ENCODE data around the gene TAC3.
"Not testable (repeated sequence)": the region's sequence is repeated elsewhere in the genome, so short reads cannot be mapped to it uniquely, and the experiment has no call there.

The TAC3 gene

GRCh38 chr12:57016348-57016747, at the start of gene TAC3:
TAC3 (minus strand) TSS chr12:57016529; CDS start chr12:57015797, 732 bp downstream.
- no peak within 1 kb of the TSS for H3K4me3 Mint-ChIP-seq
- H3K4me1 Mint-ChIP-seq = peaks cover 7% of the 10 kb centered on the region
- peaks cover 45% of the 10 kb centered on the region for H3K27me3 Mint-ChIP-seq
- no peak within 1 kb of the TSS for H3K27ac Mint-ChIP-seq (ENCODE audit: low read depth)
- ATAC-seq (replicated peaks; ENCODE audit: extremely low read depth, poor library complexity, severe bottlenecking) (no peak), DNase-seq (ENCODE audit: low spot score in 2 of 2) (no peak)
- no peaks in the 10 kb centered on the region for H3K9me3 Mint-ChIP-seq
- peaks cover 1% of the 10 kb centered on the region for H3K36me3 Mint-ChIP-seq (ENCODE audit: insufficient read depth)

GRCh38 chr12:57063991-57064685, 47.8 kb upstream of the TAC3 start:
- peaks cover 4% of the 10 kb centered on the region for H3K36me3 Mint-ChIP-seq (ENCODE audit: insufficient read depth)
- peak overlapping the region; percentile 68 for H3K4me3 Mint-ChIP-seq
- peak; percentile 100 for ATAC-seq (replicated peaks; ENCODE audit: extremely low read depth, poor library complexity, severe bottlenecking)
- DNase-seq (ENCODE audit: low spot score in 2 of 2) = peak in 1 of 2 donors; percentile 53
- no peaks in the 10 kb centered on the region for H3K9me3 Mint-ChIP-seq
- peak overlapping the region; percentile 98 for H3K27ac Mint-ChIP-seq (ENCODE audit: low read depth)
- H3K27me3 Mint-ChIP-seq = no peaks in the 10 kb centered on the region
- peaks cover 11% of the 10 kb centered on the region for H3K4me1 Mint-ChIP-seq

- no peak overlapping the region for H3K4me3 Mint-ChIP-seq
- no peaks in the 10 kb centered on the region for H3K4me1 Mint-ChIP-seq
- DNase-seq (ENCODE audit: low spot score in 2 of 2) = no peak
- no peak for ATAC-seq (replicated peaks; ENCODE audit: extremely low read depth, poor library complexity, severe bottlenecking)
- H3K9me3 Mint-ChIP-seq = no peaks in the 10 kb centered on the region
- H3K27ac Mint-ChIP-seq (ENCODE audit: low read depth) = no peak overlapping the region
- H3K36me3 Mint-ChIP-seq (ENCODE audit: insufficient read depth) = peaks cover 9% of the 10 kb centered on the region
- H3K27me3 Mint-ChIP-seq = no peaks in the 10 kb centered on the region
Observed at GRCh38 chr12:57058454-57058853, 42.1 kb upstream of the TAC3 start.

DNA sequence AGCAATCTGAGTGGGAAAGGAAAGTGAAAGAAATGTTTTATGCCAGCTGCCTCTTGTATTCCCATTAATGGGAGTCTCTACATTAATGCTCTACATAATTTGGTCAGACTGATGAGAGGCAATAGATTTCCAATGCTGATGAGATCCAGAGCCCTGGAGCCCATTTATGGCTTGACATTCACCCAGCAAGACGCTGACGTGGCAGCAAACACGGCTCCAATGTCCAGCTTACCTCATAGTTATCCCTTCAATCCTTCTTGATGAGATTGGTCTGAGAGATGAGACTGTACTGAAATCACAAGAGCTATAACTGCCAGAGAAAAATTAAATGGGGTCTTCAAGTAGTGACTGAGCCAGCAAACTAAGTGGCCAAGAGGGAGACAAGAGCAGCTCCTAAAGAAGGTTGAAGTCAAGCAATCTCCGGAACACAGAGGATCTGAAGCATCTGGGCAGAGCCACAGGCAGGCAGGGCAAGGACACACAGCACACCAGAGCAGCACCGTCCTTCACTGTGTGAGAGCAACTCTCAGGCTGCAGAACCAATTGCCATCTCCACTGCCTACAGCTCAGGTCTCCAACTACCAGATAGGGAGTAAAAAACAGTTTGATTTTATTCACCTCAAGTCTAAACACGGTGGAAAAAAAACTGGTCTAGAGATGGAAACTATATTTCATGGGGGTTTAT, 40.9 kb upstream of the TAC3 start:
- Mint-ChIP-seq H3K4me3 (no peak overlapping the region), H3K9me3 (no peaks in the 10 kb centered on the region), H3K27ac (ENCODE audit: low read depth) (peak overlapping the region; percentile 62), H3K27me3 (no peaks in the 10 kb centered on the region), H3K4me1 (no peaks in the 10 kb centered on the region), H3K36me3 (ENCODE audit: insufficient read depth) (peaks cover 9% of the 10 kb centered on the region)
- ATAC-seq (replicated peaks; ENCODE audit: extremely low read depth, poor library complexity, severe bottlenecking) (no peak), DNase-seq (ENCODE audit: low spot score in 2 of 2) (no peak)

DNA sequence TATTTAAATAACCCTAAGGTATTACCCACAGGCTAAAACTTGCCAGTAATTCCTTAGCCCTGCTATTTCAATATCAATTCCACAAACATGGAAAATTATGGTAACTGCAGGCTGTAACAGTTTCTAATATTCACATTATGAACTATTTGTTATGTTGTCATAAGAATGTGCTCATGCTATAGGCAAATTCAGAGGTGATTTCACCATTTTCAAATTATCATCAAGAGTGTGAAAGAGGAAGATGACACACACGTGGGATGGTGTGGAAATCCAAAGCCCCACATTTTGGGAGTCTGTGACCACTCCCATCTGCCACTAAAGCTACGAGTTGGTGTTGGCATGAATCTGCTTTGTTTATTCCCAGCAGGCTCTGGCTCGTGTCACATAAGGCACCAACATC, 39.5 kb upstream of the TAC3 start:
- no peak for ATAC-seq (replicated peaks; ENCODE audit: extremely low read depth, poor library complexity, severe bottlenecking)
- Mint-ChIP-seq H3K27ac (ENCODE audit: low read depth) (no peak overlapping the region), H3K27me3 (no peaks in the 10 kb centered on the region), H3K9me3 (no peaks in the 10 kb centered on the region), H3K36me3 (ENCODE audit: insufficient read depth) (peaks cover 9% of the 10 kb centered on the region), H3K4me1 (peaks cover 6% of the 10 kb centered on the region), H3K4me3 (no peak overlapping the region)
- DNase-seq (ENCODE audit: low spot score in 2 of 2) = no peak

GRCh38 chr12:57053901-57054300, 37.6 kb upstream of the TAC3 start:
- not testable (repeated sequence) for DNase-seq (ENCODE audit: low spot score in 2 of 2); H3K27me3 Mint-ChIP-seq; H3K9me3 Mint-ChIP-seq; ATAC-seq (replicated peaks; ENCODE audit: extremely low read depth, poor library complexity, severe bottlenecking); H3K27ac Mint-ChIP-seq (ENCODE audit: low read depth); H3K4me1 Mint-ChIP-seq; H3K36me3 Mint-ChIP-seq (ENCODE audit: insufficient read depth); H3K4me3 Mint-ChIP-seq

- H3K27ac Mint-ChIP-seq (ENCODE audit: low read depth); DNase-seq (ENCODE audit: low spot score in 2 of 2); H3K4me3 Mint-ChIP-seq; H3K9me3 Mint-ChIP-seq; H3K27me3 Mint-ChIP-seq; ATAC-seq (replicated peaks; ENCODE audit: extremely low read depth, poor library complexity, severe bottlenecking); H3K36me3 Mint-ChIP-seq (ENCODE audit: insufficient read depth): not testable (repeated sequence)
- peaks cover 15% of the 10 kb centered on the region for H3K4me1 Mint-ChIP-seq
Observed at GRCh38 chr12:57053146-57053545, 36.8 kb upstream of the TAC3 start.

- no peaks in the 10 kb centered on the region for H3K36me3 Mint-ChIP-seq (ENCODE audit: insufficient read depth)
- H3K4me3 Mint-ChIP-seq = no peak overlapping the region
- ATAC-seq (replicated peaks; ENCODE audit: extremely low read depth, poor library complexity, severe bottlenecking) = no peak
- H3K27ac Mint-ChIP-seq (ENCODE audit: low read depth) = no peak overlapping the region
- no peaks in the 10 kb centered on the region for H3K9me3 Mint-ChIP-seq
- H3K4me1 Mint-ChIP-seq = peaks cover 36% of the 10 kb centered on the region
- no peaks in the 10 kb centered on the region for H3K27me3 Mint-ChIP-seq
- DNase-seq (ENCODE audit: low spot score in 2 of 2) = no peak
Observed at GRCh38 chr12:57051011-57051410, 34.7 kb upstream of the TAC3 start.

- DNase-seq (ENCODE audit: low spot score in 2 of 2) = no peak
- no peaks in the 10 kb centered on the region for H3K9me3 Mint-ChIP-seq
- H3K27ac Mint-ChIP-seq (ENCODE audit: low read depth) = no peak within 1 kb of the TSS
- H3K4me3 Mint-ChIP-seq = no peak within 1 kb of the TSS
- H3K27me3 Mint-ChIP-seq = no peaks in the 10 kb centered on the region
- no peaks in the 10 kb centered on the region for H3K36me3 Mint-ChIP-seq (ENCODE audit: insufficient read depth)
- H3K4me1 Mint-ChIP-seq = peaks cover 38% of the 10 kb centered on the region
- ATAC-seq (replicated peaks; ENCODE audit: extremely low read depth, poor library complexity, severe bottlenecking) = no peak
Observed at GRCh38 chr12:57049890-57050289, 33.6 kb upstream of the TAC3 start, which contains the start of gene MYO1A. MYO1A (minus strand) TSS chr12:57050129; CDS start chr12:57048323, 1,806 bp downstream.

- Mint-ChIP-seq H3K9me3 (no peaks in the 10 kb centered on the region), H3K36me3 (ENCODE audit: insufficient read depth) (no peaks in the 10 kb centered on the region), H3K27me3 (no peaks in the 10 kb centered on the region), H3K4me3 (no peak overlapping the region), H3K4me1 (peaks cover 38% of the 10 kb centered on the region), H3K27ac (ENCODE audit: low read depth) (no peak overlapping the region)
- ATAC-seq (replicated peaks; ENCODE audit: extremely low read depth, poor library complexity, severe bottlenecking) (no peak), DNase-seq (ENCODE audit: low spot score in 2 of 2) (no peak)
Observed at GRCh38 chr12:57049119-57049446, 32.8 kb upstream of the TAC3 start.

- H3K4me1 Mint-ChIP-seq = peaks cover 38% of the 10 kb centered on the region
- peak overlapping the region; percentile 12 for H3K27ac Mint-ChIP-seq (ENCODE audit: low read depth)
- ATAC-seq (replicated peaks; ENCODE audit: extremely low read depth, poor library complexity, severe bottlenecking) = no peak
Observed at GRCh38 chr12:57048423-57049118, 32.2 kb upstream of the TAC3 start.

GRCh38 chr12:57047981-57048380, 31.7 kb upstream of the TAC3 start:
- Mint-ChIP-seq H3K4me3 (peak overlapping the region; percentile 44), H3K9me3 (no peaks in the 10 kb centered on the region), H3K4me1 (peaks cover 38% of the 10 kb centered on the region), H3K36me3 (ENCODE audit: insufficient read depth) (no peaks in the 10 kb centered on the region), H3K27ac (ENCODE audit: low read depth) (peak overlapping the region; percentile 60), H3K27me3 (no peaks in the 10 kb centered on the region)
- DNase-seq (ENCODE audit: low spot score in 2 of 2) (no peak), ATAC-seq (replicated peaks; ENCODE audit: extremely low read depth, poor library complexity, severe bottlenecking) (no peak)

More at GRCh38 chr12:57048423-57049118, 32.2 kb upstream of the TAC3 start:
- Mint-ChIP-seq H3K4me3 (peak overlapping the region; percentile 14), H3K9me3 (no peaks in the 10 kb centered on the region), H3K36me3 (ENCODE audit: insufficient read depth) (no peaks in the 10 kb centered on the region), H3K27me3 (no peaks in the 10 kb centered on the region)
- DNase-seq (ENCODE audit: low spot score in 2 of 2) = no peak

Data from central memory CD8-positive, alpha-beta T cell (primary cell).